Vagina (tissue), 2 donors: ENCODE results near the gene CSF1R. TPM values are rescaled to one million over a fixed set of nuclear protein-coding genes. Genes with fewer than 3 reads are reported as not detected.

Experiments used
- DNase-seq, 2 donors: peaks; one replicate each; pipeline ENCODE4 v3.0.0-alpha.2; 2017; ENCODE audit errors: extremely low spot score in 2 of 2
- H3K27ac ChIP-seq: fragments of 200-600 bp; sonication (generic); one replicate; pipeline ENCODE4 v1.5.1; 2019
- H3K27me3 ChIP-seq: fragments of 200-600 bp; sonication (generic); one replicate; pipeline ENCODE4 v1.5.1; 2019
- H3K36me3 ChIP-seq, 2 donors: fragments of 200-600 bp; sonication (generic); one replicate each; pipeline ENCODE4 v1.5.1; 2017 to 2019
- H3K4me1 ChIP-seq: fragments of 200-600 bp; sonication (generic); one replicate; pipeline ENCODE4 v1.5.1; 2019
- H3K4me3 ChIP-seq, 2 donors: fragments of 200-600 bp; sonication (generic); 1 replicate in 1 of 2; 2 replicates in 1 of 2; pipeline ENCODE4 v1.5.1; 2016 to 2019
- H3K9me3 ChIP-seq: fragments of 200-600 bp; sonication (generic); one replicate; pipeline ENCODE4 v1.5.1; 2019
- CTCF ChIP-seq, 3 experiments: fragments of 450-650 bp in 2 of 3; fragments of 200-600 bp in 1 of 3; sonication (generic) in 1 of 3; IDR thresholded peaks; one replicate each; pipeline ENCODE4 v1.5.1; 2017 to 2019; ENCODE audit warnings: antibody characterized with exemption in 3 of 3, mild to moderate bottlenecking in 2 of 3, moderate library complexity in 2 of 3
- POLR2A ChIP-seq, 2 donors: fragments of 450-650 bp; IDR thresholded peaks; one replicate each; pipeline ENCODE4 v1.6.1; 2017; ENCODE audit warnings: antibody characterized with exemption in 2 of 2, mild to moderate bottlenecking in 2 of 2, moderate library complexity in 2 of 2
- POLR2AphosphoS5 ChIP-seq, 2 donors: sonication (generic); formaldehyde crosslinking; IDR thresholded peaks; one replicate each; pipeline ENCODE4 v1.9.0; 2017; ENCODE audit warnings: antibody characterized with exemption in 2 of 2, mild to moderate bottlenecking in 2 of 2, low read depth in 1 of 2; ENCODE audit not compliant: insufficient read depth in 1 of 2
- intact Hi-C: fragments of 100-400 bp; cut with DNase I; formaldehyde crosslinking; loops from one replicate; pipeline ENCODE4 v1.15.1; 2023
- total RNA-seq: library from RNA; depleted of rRNA; stranded (reverse); fragments of >200 nt; gene quantifications from one replicate; pipeline ENCODE4 v1.2.3, GENCODE V29; 2016

CSF1R gene
- total RNA-seq, 1 donor from 2014 or later, result 21.4 TPM

- Histone ChIP-seq H3K27ac (no peak overlapping the region), H3K27me3 (no peaks in the 10 kb centered on the region), H3K4me3 (no peak overlapping the region), H3K9me3 (no peaks in the 10 kb centered on the region), H3K36me3 (peaks cover 0 to 83% of the 10 kb centered on the region in 2 donors), H3K4me1 (no peaks in the 10 kb centered on the region)
- no peak for DNase-seq
- no peak for TF ChIP-seq POLR2AphosphoS5 (IDR thresholded peaks at IDR 0.05; ENCODE audit: insufficient read depth in 1 of 2, low read depth in 1 of 2)
- TF ChIP-seq CTCF (IDR thresholded peaks at IDR 0.05), result no peak
- TF ChIP-seq POLR2A (IDR thresholded peaks at IDR 0.05), result no peak
- intact Hi-C loops, result no loop called here
Observed at GRCh38 chr5:150014456-150014855, 71.9 kb downstream of the CSF1R start.

- Histone ChIP-seq H3K4me1 (no peaks in the 10 kb centered on the region), H3K9me3 (no peaks in the 10 kb centered on the region), H3K27me3 (no peaks in the 10 kb centered on the region), H3K36me3 (peaks cover 0 to 81% of the 10 kb centered on the region in 2 donors), H3K4me3 (no peak overlapping the region), H3K27ac (no peak overlapping the region)
- intact Hi-C loops, result no loop called here
- no peak for DNase-seq
- no peak for TF ChIP-seq POLR2AphosphoS5 (IDR thresholded peaks at IDR 0.05; ENCODE audit: insufficient read depth in 1 of 2, low read depth in 1 of 2)
- no peak for TF ChIP-seq CTCF (IDR thresholded peaks at IDR 0.05)
- no peak for TF ChIP-seq POLR2A (IDR thresholded peaks at IDR 0.05)
Observed at GRCh38 chr5:150013931-150014330, 72.4 kb downstream of the CSF1R start.

GRCh38 chr5:150009671-150010387 lies 76.5 kb downstream of the CSF1R start:
- H3K4me3 ChIP-seq, result no peak overlapping the region
- H3K27ac ChIP-seq, result no peak overlapping the region
- no peaks in the 10 kb centered on the region for H3K4me1 ChIP-seq
- H3K27me3 ChIP-seq, result no peaks in the 10 kb centered on the region
- no peak for DNase-seq
- H3K36me3 ChIP-seq, result peaks cover 0 to 77% of the 10 kb centered on the region in 2 donors
- H3K9me3 ChIP-seq, result no peaks in the 10 kb centered on the region
- intact Hi-C loops, result no loop called here
- TF ChIP-seq POLR2A (IDR thresholded peaks at IDR 0.05) (no peak), CTCF (IDR thresholded peaks at IDR 0.05) (no peak), POLR2AphosphoS5 (IDR thresholded peaks at IDR 0.05; ENCODE audit: insufficient read depth in 1 of 2, low read depth in 1 of 2) (no peak)

GRCh38 chr5:150007050-150007449 lies 79.3 kb downstream of the CSF1R start:
- peaks cover 20% of the 10 kb centered on the region for H3K4me1 ChIP-seq
- TF ChIP-seq POLR2AphosphoS5 (IDR thresholded peaks at IDR 0.05; ENCODE audit: insufficient read depth in 1 of 2, low read depth in 1 of 2) (no peak), CTCF (IDR thresholded peaks at IDR 0.05) (no peak), POLR2A (IDR thresholded peaks at IDR 0.05) (no peak)
- no peak for DNase-seq
- H3K36me3 ChIP-seq, result peaks cover 0 to 55% of the 10 kb centered on the region in 2 donors
- no peaks in the 10 kb centered on the region for H3K27me3 ChIP-seq
- no peak overlapping the region for H3K27ac ChIP-seq
- H3K4me3 ChIP-seq, result no peak overlapping the region
- no peaks in the 10 kb centered on the region for H3K9me3 ChIP-seq
- intact Hi-C loops, result no loop called here

- Histone ChIP-seq H3K27ac (no peak overlapping the region), H3K4me1 (peaks cover 27% of the 10 kb centered on the region), H3K27me3 (no peaks in the 10 kb centered on the region), H3K9me3 (no peaks in the 10 kb centered on the region), H3K36me3 (peaks cover 0 to 50% of the 10 kb centered on the region in 2 donors), H3K4me3 (no peak overlapping the region)
- intact Hi-C loops, result no loop called here
- DNase-seq, result no peak
- no peak for TF ChIP-seq CTCF (IDR thresholded peaks at IDR 0.05)
Observed at GRCh38 chr5:150006318-150006717, 80.0 kb downstream of the CSF1R start.
